NCI-H69 (cell line): ENCODE results near the gene IL4I1.

Experiments used
- DNase-seq: peaks from one replicate; lab custom pipeline; 2025; lab: John Stamatoyannopoulos, UW

IL4I1 gene

DNA sequence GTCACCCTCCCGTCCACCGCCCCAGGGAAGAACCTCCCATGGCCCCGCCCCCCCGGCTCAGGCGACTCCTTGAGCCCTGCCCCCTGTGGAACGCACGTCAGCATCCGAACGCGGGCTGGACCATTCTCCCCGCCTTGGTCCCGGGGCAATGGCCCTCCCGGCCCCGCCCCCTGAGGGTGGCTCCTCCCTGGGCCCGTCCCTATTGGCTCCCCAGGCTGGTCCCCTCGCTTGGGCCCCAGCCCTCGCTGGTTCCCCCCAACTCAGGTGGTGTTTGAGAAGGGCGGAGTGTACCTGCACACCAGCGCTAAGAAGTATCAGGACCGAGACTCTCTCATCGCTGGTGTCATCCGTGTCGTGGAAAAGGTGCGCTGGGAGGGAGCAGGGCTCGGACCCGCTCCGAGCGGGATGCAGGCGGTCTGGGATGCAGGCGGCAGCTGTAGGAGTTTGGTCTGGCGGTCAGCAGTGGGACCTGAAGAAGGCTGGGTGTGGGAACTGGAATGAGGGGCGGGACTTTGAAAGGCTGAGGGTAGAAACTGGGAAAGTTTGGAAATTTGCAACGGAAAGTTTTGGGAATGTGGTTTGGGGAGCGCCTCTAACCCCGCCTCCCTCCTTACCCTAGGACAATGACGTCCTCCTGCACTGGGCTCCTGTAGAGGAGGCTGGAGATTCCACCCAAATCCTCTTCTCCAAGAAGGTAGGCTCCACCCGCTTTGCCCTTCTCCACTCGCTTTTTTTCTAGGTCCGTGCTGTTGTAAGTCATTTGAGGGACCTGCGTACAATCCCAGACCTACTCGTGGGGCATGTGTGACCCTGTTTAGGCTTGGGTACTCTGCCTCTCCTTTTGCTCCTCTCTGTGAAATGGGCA is 18.6 kb downstream of the IL4I1 start:
- DNase-seq = peak; percentile 97

DNA sequence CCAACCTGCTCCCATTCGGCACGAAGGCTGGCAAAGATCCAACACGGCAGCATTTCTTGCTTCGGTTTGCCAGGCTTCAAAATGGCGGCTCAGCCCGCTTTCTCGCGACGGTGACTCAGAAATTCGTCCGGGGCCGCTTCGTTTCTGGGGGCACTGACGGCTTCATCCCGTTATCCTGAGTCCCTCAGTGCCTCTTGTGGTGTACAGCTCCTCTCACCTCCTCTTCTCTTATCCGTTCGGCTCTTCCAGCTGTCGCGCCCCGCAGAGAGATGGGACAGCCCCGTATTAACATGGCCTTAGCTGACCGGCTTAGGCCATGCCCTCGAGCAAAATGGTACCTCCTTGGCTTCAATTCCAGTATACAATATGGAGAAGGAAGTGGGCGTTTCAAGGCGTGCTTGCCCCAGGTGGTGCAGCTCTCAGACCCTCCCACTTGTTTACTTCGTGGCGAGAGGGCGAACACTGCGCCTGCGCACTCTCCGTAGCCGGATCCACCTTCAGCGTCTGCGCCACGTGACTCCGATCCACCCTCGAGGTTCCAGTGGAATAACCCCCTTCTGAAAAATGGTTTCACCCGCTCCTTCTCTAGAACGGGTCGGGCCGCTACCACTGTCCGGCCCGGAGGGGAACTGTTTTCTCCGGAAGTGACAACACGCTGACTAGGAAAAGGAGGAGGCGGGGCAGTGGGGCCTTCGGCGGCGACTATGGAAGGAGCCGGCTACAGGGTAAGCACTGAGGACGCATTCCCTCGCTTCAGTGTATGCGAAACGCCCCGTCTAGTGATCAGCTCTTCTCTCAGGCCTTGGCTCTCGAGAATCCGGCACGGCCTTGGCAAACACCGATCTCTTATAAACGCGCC is 19.4 kb downstream of the IL4I1 start, which contains the start of the genes AKT1S1 and TBC1D17:
Gene AKT1S1 (minus strand): TSS at position 336 of the 859 bp plus-strand sequence. CDS start 4,060 bp downstream, outside the sequence.
Gene TBC1D17 (plus strand): TSS at position 683 of the 859 bp plus-strand sequence. CDS start 22 bp downstream, at position 705.
- DNase-seq = peak; percentile 100

DNA sequence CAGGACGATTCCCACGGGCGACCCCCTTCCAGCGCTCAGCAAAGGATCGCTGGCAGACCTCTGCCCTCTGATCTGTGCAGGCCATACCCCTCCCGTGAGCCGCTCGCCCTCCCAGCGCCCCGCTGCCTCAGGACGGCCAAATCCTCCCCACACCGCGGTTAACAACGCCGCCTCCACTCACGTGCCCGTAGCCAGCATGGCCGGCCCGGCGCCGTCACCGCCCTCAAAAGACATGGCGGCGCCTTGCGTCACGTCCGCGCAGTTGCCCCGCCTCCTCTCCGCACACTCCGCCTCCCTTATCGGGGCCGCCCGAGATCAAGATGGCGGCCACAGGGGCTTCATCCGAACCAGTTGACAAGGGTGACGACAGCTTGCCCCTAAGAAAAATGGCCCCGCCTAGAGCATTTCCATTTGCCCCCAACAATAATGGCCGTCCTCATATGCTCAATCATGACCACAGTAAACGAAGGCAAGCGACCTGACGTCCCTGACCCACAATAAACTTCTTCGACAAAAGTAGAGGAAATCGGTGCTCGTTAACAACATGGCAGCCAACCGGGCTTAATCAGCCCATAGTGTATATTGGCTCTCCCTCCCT is 20.2 kb downstream of the IL4I1 start:
- peak; percentile 99 for DNase-seq

DNA sequence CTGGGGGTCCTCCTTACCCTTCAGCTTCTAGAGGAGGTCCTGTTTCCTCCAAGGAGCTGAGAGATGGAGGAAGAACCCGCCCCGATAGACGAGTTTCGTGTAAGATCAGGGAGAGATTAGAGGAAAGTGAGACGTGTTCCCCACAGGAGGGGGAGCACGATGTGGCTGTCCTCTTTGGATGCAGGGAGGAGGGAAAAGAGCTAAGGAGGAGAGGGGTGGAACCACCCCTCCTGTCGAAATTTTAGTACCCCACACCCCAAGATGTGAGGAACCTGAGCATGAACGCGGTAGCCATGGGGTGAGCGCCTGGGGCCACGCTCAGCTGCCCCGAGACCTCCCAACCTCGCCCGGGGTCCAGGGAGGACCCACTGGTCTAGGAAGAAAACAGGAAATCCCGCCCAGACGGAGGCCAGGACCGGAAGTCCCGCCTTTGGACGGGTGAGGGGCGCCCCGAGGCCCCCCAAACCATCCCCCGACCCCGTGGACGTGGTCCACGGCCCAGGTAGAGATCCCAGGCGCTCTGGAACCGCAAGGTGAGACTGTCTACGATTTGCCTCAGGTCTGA is 20.7 kb downstream of the IL4I1 start:
- DNase-seq = peak; percentile 72

DNA sequence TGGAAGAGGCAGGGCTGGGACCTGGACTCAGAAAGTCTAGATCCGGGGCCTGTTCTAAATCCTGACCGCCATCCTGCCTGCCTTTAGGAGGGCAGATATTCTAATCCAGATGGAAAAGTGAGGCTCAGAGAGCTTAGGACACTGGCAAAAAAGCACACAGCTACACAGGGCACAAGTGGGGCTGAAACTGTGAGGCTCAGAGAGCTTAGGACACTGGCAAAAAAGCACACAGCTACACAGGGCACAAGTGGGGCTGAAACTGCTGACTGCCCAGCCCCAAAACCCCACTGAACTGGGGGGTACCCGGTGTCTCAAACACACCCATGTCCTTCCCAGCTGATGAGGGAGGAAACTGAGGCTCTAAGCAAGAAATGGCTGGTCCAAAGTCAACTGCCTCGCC is 21.5 kb downstream of the IL4I1 start:
- DNase-seq = no peak

DNA sequence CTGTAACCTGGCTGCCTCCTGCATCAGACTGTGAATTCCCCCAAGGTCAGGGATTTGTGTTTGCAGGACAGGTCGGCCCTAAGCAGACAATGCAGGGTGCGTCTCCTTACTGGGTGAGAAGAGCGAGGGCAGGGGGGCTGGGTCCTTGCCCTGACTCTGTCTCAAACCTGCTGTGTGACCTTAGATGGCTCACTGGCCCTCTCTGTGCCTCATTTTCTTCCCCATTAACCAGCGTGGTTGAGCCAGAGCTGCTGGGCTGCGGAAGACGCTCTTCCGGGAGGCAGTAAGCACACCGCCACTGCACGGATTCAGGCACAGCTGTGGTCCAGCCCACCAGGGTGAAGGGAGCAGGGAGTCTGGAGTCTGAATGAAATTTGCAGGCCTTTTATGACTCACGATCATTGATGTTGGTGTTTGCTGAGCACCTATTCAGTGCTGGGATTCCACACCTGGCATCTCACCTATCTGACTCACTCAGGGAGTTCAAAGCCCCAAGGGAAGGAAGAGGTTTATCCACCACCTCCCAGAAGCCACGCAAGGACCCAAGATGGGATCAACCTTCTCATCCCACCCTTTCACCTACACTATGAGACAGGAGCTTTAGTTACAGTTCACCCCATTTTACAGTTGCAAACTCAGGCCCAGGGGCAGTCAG is 22.1 kb downstream of the IL4I1 start:
- DNase-seq = no peak

DNA sequence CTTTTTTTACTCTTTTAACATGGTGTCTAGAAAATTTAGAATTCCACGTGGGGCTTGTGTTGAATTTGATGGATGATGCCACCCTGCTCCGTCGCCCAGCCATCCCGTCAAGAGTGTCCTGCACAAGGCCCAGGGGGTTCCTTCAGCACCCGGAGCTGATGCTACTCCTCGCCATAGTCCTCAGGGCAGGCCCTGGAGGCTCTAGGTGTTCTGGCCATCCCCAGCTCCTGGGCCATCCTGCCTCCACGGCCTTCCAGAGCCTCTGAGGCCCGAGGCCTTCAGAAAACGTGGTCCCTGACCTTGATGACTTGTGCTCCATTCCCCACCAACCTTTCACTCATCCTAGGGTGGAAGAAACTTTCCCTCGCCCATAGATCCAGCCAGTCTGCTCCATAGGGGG is 22.9 kb downstream of the IL4I1 start:
- DNase-seq = no peak

DNA sequence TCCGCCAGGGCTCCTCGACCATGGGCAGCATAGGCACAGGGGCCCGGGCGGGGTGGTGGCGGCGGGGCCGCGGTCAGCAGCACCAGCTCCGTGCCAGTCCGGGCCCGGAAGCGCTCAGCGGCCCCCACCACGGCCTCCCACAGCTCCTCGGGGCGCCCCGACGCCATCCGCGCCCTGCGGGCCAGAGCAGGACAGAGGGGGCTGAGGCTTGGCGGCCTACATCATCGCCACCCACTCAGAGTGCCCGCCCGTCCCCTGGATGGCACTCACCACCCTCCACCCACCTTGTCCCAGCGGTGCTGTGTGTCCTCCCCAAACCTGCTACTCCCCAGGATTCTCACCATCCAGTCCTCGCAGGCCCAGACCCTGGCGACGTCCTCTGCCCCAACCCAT is 23.6 kb downstream of the IL4I1 start:
- no peak for DNase-seq

DNA sequence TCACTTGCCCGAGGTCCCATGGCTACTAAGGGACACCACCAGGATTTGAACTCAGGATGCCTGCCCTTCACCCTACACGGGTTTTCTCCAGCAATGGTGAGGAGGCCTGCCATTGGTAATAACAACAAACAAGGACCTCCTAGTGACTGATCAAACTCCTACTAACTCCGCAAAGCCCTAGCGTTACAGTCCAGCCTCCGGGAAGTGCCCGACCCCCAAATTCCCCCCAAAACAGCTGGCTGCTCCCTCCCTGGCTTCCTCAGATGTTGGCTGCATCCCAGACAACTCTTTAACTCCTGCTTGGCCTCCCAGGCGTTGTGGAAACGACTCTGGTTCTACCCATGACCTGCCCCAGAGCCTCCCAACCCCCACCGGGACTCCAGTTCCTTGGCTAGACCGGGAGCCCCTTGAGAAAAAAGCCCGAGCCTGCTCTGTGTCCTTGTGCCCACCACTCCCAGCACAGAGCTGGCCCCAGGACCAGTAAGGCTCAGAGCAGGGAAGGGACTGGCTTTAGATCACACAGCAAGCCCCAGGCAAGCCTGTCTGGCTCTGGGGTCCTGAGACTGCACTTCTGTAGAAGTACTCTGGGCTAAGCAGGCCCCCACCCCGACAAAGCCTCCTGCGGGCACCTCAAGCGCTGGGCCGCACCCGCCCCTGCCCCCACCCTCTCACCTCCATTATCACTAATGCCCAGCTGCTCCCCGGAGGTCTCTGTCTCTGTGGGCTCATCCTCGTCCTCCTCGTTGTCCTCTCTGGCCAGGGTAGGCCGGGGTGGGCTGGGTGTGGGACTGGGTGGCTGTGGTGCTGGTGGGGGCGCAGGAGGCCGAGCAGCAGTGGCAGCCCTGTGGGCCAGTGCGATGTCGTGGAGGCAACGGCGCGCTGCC is 24.2 kb downstream of the IL4I1 start:
- no peak for DNase-seq

DNA sequence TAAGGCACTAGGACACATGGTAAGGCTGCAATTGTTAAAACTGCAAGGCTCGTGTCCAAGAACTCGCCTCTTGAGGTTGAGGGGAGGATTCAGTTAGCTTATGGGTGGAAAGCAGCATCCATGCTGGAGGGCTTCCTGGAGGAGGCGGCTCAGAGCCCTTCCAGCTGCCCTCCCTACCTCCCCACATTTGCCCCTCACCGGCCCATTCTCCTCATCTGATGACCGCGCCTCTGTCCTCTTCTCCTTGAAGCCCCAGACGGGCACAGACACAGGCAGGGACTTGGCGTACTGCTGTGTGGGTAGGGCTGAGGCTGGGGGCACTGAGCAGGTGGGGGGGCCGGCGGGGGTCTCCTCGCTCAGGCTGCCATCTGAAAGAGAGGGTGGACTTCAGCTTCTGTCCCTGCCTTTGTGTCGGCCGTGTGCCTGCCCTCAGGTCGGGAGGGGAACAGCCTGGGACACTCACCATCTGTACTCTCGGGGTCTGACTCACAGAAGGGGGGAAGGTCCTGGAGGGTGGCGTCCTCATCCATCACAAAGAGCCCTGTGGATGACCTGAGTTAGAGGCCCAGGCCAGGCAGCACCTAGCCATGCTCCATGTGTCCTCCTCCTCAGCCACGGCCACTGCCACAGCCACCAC is 25.2 kb downstream of the IL4I1 start:
- DNase-seq = no peak

DNA sequence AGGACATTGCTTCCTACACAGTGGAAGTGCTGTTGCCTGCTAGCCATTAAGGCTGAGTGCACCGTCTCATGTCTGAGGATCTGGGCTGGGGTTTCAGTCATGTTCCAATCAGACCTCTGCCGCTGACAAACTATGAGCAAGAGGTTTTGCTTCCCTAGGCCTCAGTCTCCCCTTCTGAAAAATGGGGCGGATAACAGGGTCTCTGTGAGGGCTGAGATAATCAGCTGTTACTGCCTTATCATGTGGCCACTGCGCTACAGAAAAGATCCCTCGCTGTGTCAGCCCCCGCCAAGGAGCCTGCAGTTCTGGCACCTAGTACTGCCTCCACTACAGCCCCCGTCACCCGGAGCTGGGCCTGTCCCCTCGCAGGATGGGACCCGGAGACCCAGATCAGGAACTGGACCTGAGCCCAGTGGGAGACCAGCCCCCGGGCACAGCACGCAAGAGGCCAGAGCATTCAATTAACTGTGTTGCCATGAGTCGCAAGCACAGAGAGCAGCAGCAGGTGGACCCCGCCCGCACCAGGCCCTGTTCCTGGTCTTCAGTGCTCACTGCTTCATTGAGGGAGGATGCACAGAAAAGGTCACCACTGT is 26.3 kb downstream of the IL4I1 start:
- peak; percentile 43 for DNase-seq

DNA sequence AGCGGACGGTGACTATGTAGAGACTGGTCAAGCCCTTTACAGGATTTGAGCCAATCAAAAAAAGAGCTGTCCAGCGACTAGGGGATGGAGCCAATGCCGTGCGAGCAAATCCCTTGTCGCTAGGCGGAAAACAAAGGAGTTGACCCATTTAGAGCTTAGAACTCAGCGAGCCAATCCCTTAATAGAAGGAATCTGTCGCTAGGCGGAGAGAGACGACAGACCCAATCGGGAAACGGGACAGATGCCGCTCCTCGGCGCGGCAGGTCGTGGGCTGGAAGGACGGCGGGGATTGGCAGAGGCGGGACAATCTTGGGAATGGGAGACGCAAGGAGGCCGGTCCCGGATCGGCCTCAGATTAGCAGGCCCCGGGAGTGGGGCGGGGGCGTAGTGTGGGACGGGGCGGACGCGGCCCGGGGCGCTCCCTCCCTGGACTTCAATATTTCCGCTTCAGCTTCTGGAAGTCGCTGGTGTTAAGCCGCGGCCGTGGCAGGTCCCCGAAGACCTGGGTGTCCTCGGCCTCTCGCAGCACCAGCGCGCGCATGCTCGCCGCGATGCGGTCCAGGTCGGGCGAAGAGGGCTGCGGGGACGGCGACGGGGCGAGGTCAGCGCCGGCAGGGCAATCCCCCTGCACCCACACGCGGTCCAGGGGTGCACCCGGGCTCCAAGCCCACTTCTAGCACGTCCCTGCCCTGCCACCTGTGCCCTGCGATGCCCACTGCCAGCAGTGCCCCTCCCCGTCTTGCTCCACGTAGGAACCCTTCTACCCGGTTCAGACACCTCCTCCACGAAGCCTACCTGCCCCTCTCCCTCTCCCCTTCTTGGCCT is 27.0 kb downstream of the IL4I1 start:
- DNase-seq = peak; percentile 100

DNA sequence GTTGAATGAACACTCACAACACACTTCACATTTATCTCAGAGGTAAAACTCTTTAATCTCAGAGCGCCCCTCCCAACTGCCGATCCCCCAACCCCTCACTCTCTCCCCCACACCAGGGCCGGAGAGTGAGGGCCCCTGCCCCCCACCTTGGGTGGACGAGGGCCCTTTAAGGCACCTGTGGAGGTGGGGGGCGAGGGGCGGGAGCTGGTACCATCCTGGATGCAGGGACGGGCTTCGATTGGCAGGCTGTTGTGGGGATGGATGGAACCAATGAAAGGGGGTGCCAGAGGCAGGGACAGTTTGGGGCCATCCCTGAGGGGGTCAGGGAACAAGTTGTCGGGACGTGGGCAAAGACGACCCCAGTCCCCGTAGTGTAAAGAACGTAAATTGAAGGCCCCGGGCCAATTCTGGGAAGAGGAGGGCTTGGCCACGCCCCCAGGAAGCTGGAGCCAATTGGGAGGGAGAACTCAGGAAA is 27.6 kb downstream of the IL4I1 start:
- peak; percentile 94 for DNase-seq

DNA sequence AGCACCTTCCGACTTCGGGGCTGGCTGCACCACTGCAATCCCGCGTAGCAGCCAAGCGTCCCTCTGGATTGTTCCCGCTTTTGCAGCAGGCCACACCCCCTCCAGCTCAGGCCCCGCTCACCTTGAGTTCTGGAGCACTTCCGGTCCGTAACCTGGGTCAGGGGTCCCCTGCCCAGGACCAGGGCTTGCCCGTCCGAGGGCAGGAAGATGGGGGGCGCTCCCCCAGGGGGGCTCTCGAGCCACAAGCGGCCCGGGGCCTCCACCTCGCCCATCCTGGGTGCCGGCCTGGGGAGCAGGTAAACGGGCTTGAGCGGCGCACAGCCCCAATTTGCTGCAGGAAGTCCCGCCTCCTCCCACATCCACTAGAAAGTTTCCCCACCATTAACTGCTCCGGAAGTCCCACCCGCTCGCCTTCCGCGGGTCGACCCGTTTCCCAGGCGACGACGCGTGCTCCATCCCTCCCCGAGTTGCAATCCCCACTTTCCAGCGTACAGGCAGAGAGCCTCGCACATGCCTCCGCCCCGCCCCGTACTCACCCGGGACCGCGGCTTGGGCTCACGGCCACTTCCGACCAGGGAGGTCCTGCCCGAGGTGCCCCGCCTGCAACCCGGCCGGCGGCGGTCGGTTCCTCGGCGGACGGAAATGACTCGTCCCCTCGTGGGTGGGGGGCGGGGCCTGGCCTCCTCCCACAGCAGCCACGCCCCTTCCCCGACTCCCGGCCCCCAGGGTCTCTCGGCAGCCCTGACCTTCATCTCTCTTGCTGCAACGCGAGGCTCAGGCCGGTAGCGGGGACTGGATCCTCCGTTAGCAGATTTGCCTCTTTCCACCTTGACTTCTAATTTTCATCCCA is 29.5 kb downstream of the IL4I1 start, which contains the start of gene PNKP:
Gene PNKP (minus strand): TSS at position 644 of the 850 bp plus-strand sequence. CDS start 372 bp downstream, at position 272.
- peak; percentile 96 for DNase-seq

DNA sequence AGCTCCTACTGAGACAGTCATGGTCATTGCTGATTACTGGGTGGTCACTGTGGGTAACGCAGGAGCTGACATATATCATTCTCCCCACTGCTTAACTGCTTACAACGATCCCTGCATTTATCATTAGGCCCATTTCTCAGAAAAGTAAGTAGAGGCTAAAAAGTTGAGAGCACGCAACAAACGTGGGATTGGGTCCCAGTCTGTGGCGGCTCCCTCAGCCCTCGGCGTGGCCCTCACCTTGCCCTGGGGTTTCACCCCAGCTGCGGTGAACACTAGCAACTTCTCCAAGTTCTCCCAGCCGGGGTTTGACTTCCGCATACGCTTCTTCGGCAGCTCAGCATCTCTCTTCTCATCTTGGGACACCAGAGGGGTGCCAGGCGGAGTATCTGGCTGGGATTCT is 31.8 kb downstream of the IL4I1 start:
- no peak for DNase-seq

DNA sequence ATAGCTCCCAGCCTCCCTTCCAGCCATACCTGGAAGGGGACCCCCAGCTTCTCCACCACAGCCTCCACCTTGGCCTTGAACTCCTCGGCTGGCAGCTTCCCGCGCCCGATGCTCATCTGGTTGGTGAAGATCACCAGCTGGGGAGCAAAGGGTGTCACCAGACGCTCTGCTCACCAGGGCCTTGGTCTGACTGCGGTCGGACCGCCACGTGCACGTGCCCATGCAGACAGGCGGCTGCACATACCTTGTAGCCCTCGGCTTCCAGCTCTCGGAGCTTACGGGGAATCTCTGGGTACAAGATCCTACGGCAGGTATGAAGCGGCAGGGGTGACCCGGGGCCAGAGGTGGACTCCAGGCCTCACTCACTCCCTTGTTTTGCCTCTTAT is 32.8 kb downstream of the IL4I1 start:
- no peak for DNase-seq

DNA sequence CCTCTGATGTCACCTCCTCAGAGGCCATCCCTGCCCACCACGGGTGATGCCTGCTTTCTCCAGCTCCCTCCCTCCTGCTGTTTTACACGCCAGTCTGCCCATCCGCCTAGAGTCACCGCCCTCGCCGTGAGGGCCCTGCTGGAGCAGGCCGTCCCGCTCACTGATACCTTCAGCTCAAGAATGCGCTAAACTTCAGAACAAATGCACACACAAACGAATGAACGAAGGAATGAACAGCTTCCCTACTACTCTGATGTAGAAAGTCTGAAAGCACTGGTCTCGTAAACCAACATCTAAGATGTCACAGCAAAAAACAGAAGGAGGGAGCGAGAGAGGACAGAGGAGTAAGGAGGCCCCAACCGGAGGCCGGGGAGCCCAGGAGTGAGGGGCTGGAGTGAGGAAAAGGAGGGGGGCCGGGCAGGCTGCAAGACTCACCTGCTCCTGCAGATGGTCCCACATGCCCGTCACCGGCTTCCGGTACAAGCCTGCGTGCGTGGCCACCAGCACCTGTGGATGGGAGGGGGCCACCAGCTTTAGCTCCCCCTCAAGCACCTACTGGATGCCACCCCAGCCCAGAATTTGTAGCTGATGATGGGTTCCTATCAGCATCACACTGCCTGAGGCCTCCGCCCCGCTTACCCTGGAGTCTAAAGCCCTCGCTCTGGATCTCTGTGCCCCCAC is 33.3 kb downstream of the IL4I1 start:
- DNase-seq = no peak
